Measurements from ENCODE around the gene GALK1. TPM values are rescaled to one million over a fixed set of nuclear protein-coding genes. Genes with fewer than 3 reads are reported as not detected.

Gene GALK1
- total and polyA plus RNA-seq, 4 donors = 23.0 to 70.5 (median 44.0) TPM

- Histone ChIP-seq H3K9me3 (ENCODE audit: control insufficient read depth in 4 of 4, insufficient read depth in 3 of 4, low read length in 3 of 4) (no peaks in the 10 kb centered on the region), H3K9ac (ENCODE audit: insufficient read depth in 1 of 2, low read length in 2 of 2) (no peak overlapping the region), H3K36me3 (ENCODE audit: control insufficient read depth in 4 of 4, insufficient read depth in 4 of 4, low read length in 4 of 4) (peaks cover 3 to 30% (median 19%) of the 10 kb centered on the region in 4 donors), H3K27me3 (ENCODE audit: control insufficient read depth in 3 of 3, insufficient read depth in 3 of 3, low read length in 2 of 3) (no peaks in the 10 kb centered on the region), H3K4me1 (ENCODE audit: control insufficient read depth in 5 of 5, insufficient read depth in 5 of 5, low read length in 5 of 5) (peaks cover 0 to 12% (median 0%) of the 10 kb centered on the region in 5 donors), H3K4me3 (no peak overlapping the region), H3K27ac (ENCODE audit: low read depth in 1 of 2, low read length in 1 of 2) (peak overlapping the region in 1 of 2 donors; percentile 89)
- TF ChIP-seq CTCF (IDR thresholded peaks at IDR 0.05; ENCODE audit: control extremely low read depth, extremely low read depth) = no peak
- DNase-seq (no peak), ATAC-seq (ENCODE audit: insufficient read depth, low FRiP score) (no peak)
- WGBS, 2 donors = 91 to 93% methylated on average over 3 of the region's 3 CpGs
Observed at GRCh38 chr17:75807861-75808260, 42.9 kb upstream of the GALK1 start.

- no peak for ATAC-seq (ENCODE audit: insufficient read depth, low FRiP score)
- Histone ChIP-seq H3K36me3 (ENCODE audit: control insufficient read depth in 4 of 4, insufficient read depth in 4 of 4, low read length in 4 of 4) (peaks cover 0 to 21% (median 12%) of the 10 kb centered on the region in 4 donors), H3K27me3 (ENCODE audit: control insufficient read depth in 3 of 3, insufficient read depth in 3 of 3, low read length in 2 of 3) (no peaks in the 10 kb centered on the region), H3K9ac (ENCODE audit: insufficient read depth in 1 of 2, low read length in 2 of 2) (no peak overlapping the region), H3K4me1 (ENCODE audit: control insufficient read depth in 5 of 5, insufficient read depth in 5 of 5, low read length in 5 of 5) (peaks cover 0 to 12% (median 0%) of the 10 kb centered on the region in 5 donors), H3K27ac (ENCODE audit: low read depth in 1 of 2, low read length in 1 of 2) (peak overlapping the region; percentile 5 to 22), H3K4me3 (no peak overlapping the region), H3K9me3 (ENCODE audit: control insufficient read depth in 4 of 4, insufficient read depth in 3 of 4, low read length in 3 of 4) (no peaks in the 10 kb centered on the region)
- no peak for TF ChIP-seq CTCF (IDR thresholded peaks at IDR 0.05; ENCODE audit: control extremely low read depth, extremely low read depth)
- WGBS, 2 donors = 85 to 90% methylated on average over 4 of the region's 4 CpGs
- no peak for DNase-seq
Observed at GRCh38 chr17:75806822-75807500, 42.0 kb upstream of the GALK1 start.

- Histone ChIP-seq H3K27ac (ENCODE audit: low read depth in 1 of 2, low read length in 1 of 2) (no peak overlapping the region), H3K4me1 (ENCODE audit: control insufficient read depth in 5 of 5, insufficient read depth in 5 of 5, low read length in 5 of 5) (peaks cover 0 to 3% (median 0%) of the 10 kb centered on the region in 5 donors), H3K9ac (ENCODE audit: insufficient read depth in 1 of 2, low read length in 2 of 2) (no peak overlapping the region), H3K36me3 (ENCODE audit: control insufficient read depth in 4 of 4, insufficient read depth in 4 of 4, low read length in 4 of 4) (peaks cover 0 to 14% (median 8%) of the 10 kb centered on the region in 4 donors), H3K27me3 (ENCODE audit: control insufficient read depth in 3 of 3, insufficient read depth in 3 of 3, low read length in 2 of 3) (no peaks in the 10 kb centered on the region), H3K9me3 (ENCODE audit: control insufficient read depth in 4 of 4, insufficient read depth in 3 of 4, low read length in 3 of 4) (no peaks in the 10 kb centered on the region), H3K4me3 (no peak overlapping the region)
- DNase-seq = no peak
- no peak for ATAC-seq (ENCODE audit: insufficient read depth, low FRiP score)
- WGBS, 2 donors = 91 to 96% methylated on average over 1 of the region's 1 CpG
- TF ChIP-seq CTCF (IDR thresholded peaks at IDR 0.05; ENCODE audit: control extremely low read depth, extremely low read depth) = no peak
Observed at GRCh38 chr17:75803883-75804282, 38.9 kb upstream of the GALK1 start.

Data from lung (tissue), 12 donors.